ENCODE measurements around the gene DUSP11. TPM values are rescaled to one million over a fixed set of nuclear protein-coding genes. Genes with fewer than 3 reads are reported as not detected.
A peak's percentile ranks its signal among the peaks of the same experiment; 100 is the strongest.

DUSP11 gene
- total and polyA plus RNA-seq, 2 of the 13 experiments (the other 11 are each of a cell fraction or from before 2014, with no cell fraction given) = 30.5 to 36.2 TPM

- TF ChIP-seq FOXK2 (IDR thresholded peaks at IDR 0.05) (no peak), HHEX (CRISPR knock-in tag; IDR thresholded peaks at IDR 0.05) (no peak), ZNF558 (CRISPR knock-in tag; IDR thresholded peaks at IDR 0.05; ENCODE audit: borderline replicate concordance) (no peak), ZNF574 (CRISPR knock-in tag; IDR thresholded peaks at IDR 0.05) (peak; percentile 93), RORA (CRISPR knock-in tag; IDR thresholded peaks at IDR 0.05) (no peak), FOXC1 (CRISPR knock-in tag; IDR thresholded peaks at IDR 0.05; ENCODE audit: borderline replicate concordance) (peak; percentile 64; the same call in 1 of the 2 replicates), ATF1 (CRISPR knock-in tag; IDR thresholded peaks at IDR 0.05) (peak; percentile 94), MXI1 (IDR thresholded peaks at IDR 0.05; ENCODE audit: borderline replicate concordance, low read depth, low read length) (peak; percentile 76; the same call in 1 of the 3 replicates), HIVEP1 (CRISPR knock-in tag; IDR thresholded peaks at IDR 0.05) (peak; percentile 85), PRPF4 (IDR thresholded peaks at IDR 0.05; ENCODE audit: low read depth, low read length, poor library complexity, severe bottlenecking) (no peak), ZFY (CRISPR knock-in tag; IDR thresholded peaks at IDR 0.05) (peak; percentile 95), HOXA7 (CRISPR knock-in tag; IDR thresholded peaks at IDR 0.05) (no peak), ZNF564 (CRISPR knock-in tag; IDR thresholded peaks at IDR 0.05) (no peak), GPN1 (CRISPR knock-in tag; IDR thresholded peaks at IDR 0.05; ENCODE audit: borderline replicate concordance) (no peak), JARID2 (CRISPR knock-in tag; IDR thresholded peaks at IDR 0.05; ENCODE audit: insufficient replicate concordance) (no peak), CBFB (CRISPR knock-in tag; IDR thresholded peaks at IDR 0.05) (no peak), NR2F1 (CRISPR knock-in tag; IDR thresholded peaks at IDR 0.05) (no peak), MTERF4 (CRISPR knock-in tag; IDR thresholded peaks at IDR 0.05) (peak; percentile 78; the same call in 1 of the 2 replicates)
- TF ChIP-seq, protein P1, sequence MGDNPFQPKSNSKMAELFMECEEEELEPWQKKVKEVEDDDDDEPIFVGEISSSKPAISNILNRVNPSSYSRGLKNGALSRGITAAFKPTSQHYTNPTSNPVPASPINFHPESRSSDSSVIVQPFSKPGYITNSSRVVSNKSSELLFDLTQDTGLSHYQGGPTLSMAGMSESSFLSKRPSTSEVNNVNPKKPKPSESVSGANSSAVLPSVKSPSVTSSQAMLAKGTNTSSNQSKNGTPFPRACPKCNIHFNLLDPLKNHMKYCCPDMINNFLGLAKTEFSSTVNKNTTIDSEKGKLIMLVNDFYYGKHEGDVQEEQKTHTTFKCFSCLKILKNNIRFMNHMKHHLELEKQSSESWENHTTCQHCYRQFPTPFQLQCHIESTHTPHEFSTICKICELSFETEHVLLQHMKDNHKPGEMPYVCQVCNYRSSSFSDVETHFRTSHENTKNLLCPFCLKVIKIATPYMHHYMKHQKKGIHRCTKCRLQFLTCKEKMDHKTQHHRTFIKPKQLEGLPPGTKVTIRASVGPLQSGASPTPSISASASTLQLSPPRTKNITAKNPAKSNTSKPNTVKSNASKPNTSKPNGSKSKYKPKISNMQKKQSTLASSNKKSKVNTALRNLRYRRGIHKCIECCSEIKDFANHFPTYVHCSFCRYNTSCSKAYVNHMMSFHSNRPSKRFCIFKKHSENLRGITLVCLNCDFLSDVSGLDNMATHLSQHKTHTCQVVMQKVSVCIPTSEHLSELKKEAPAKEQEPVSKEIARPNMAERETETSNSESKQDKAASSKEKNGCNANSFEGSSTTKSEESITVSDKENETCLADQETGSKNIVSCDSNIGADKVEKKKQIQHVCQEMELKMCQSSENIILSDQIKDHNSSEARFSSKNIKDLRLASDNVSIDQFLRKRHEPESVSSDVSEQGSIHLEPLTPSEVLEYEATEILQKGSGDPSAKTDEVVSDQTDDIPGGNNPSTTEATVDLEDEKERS (CRISPR knock-in tag; IDR thresholded peaks at IDR 0.05) = peak; percentile 76; the same call in 1 of the 2 replicates
- TF ChIP-seq, protein P2, sequence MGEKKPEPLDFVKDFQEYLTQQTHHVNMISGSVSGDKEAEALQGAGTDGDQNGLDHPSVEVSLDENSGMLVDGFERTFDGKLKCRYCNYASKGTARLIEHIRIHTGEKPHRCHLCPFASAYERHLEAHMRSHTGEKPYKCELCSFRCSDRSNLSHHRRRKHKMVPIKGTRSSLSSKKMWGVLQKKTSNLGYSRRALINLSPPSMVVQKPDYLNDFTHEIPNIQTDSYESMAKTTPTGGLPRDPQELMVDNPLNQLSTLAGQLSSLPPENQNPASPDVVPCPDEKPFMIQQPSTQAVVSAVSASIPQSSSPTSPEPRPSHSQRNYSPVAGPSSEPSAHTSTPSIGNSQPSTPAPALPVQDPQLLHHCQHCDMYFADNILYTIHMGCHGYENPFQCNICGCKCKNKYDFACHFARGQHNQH (CRISPR knock-in tag; IDR thresholded peaks at IDR 0.05) = peak; percentile 74
- TF ChIP-seq, protein P3, sequence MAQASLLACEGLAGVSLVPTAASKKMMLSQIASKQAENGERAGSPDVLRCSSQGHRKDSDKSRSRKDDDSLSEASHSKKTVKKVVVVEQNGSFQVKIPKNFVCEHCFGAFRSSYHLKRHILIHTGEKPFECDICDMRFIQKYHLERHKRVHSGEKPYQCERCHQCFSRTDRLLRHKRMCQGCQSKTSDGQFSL (CRISPR knock-in tag; IDR thresholded peaks at IDR 0.05) = no peak
Measured at GRCh38 chr2:73828818-73829570, 49.1 kb upstream of the DUSP11 start, which contains the start of gene STAMBP (continued).
